B cell (primary cell): ENCODE results near the gene HERC2.
"Not testable (repeated sequence)": the region's sequence is repeated elsewhere in the genome, so short reads cannot be mapped to it uniquely, and the experiment has no call there.

Source experiments
- EZH2 ChIP-seq: IDR thresholded peaks from 2 replicates; pipeline ENCODE4 v1.6.1; 2012; ENCODE audit warnings: borderline replicate concordance, low read depth, mild to moderate bottlenecking, moderate library complexity, low read length; ENCODE audit not compliant: insufficient read depth, poor library complexity, severe bottlenecking
- TF ChIP-seq, protein P1 (sequence below): fragments of 200-600 bp; IDR thresholded peaks from one replicate; pipeline ENCODE4 v1.8.0; 2022; ENCODE audit warnings: antibody characterized with exemption, mild to moderate bottlenecking

DNA sequence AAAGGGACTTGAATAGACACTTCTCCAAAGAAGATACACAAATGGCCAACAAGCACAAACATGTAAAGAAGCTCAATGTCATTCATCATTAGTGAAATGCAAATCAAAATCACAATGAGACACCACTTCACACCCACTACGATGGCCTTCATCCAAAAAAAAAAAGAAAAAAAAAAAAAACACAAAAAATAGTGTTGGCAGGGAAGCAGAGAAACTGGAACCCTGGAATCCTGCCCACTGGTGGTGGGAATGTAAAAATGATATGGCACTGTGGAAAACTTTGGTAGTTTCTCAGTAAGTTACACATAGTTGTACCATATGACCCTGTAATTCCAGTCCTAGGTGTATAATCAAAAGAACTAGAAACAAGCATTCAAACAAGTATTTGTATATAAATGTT is 94.7 kb downstream of the HERC2 start:
- TF ChIP-seq, protein P1, sequence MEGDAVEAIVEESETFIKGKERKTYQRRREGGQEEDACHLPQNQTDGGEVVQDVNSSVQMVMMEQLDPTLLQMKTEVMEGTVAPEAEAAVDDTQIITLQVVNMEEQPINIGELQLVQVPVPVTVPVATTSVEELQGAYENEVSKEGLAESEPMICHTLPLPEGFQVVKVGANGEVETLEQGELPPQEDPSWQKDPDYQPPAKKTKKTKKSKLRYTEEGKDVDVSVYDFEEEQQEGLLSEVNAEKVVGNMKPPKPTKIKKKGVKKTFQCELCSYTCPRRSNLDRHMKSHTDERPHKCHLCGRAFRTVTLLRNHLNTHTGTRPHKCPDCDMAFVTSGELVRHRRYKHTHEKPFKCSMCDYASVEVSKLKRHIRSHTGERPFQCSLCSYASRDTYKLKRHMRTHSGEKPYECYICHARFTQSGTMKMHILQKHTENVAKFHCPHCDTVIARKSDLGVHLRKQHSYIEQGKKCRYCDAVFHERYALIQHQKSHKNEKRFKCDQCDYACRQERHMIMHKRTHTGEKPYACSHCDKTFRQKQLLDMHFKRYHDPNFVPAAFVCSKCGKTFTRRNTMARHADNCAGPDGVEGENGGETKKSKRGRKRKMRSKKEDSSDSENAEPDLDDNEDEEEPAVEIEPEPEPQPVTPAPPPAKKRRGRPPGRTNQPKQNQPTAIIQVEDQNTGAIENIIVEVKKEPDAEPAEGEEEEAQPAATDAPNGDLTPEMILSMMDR = not testable (repeated sequence)
- not testable (repeated sequence) for TF ChIP-seq EZH2
